IPS-18c (cell line): Measurements from ENCODE around the gene IPO4.

Experiments
- H3K4me3 ChIP-seq: 2 replicates; pipeline ENCODE4 v1.7.0; 2013; ENCODE audit warnings: low read depth, mild to moderate bottlenecking, low read length, moderate library complexity; ENCODE audit not compliant: insufficient read depth
- H3K9me3 ChIP-seq: one replicate; pipeline ENCODE4 v1.6.1; 2013; ENCODE audit warnings: mild to moderate bottlenecking, low read length, moderate library complexity; ENCODE audit not compliant: control insufficient read depth, insufficient read depth

The IPO4 gene

GRCh38 chr14:24145690-24146452 is 42.7 kb downstream of the IPO4 start:
- peak overlapping the region; percentile 66 for H3K4me3 ChIP-seq
- no peaks in the 10 kb centered on the region for H3K9me3 ChIP-seq

- Histone ChIP-seq H3K4me3 (peak overlapping the region; percentile 66; the same call in 1 of the 2 replicates), H3K9me3 (no peaks in the 10 kb centered on the region)
These were observed 43.4 kb downstream of the IPO4 start for GRCh38 chr14:24145219-24145618.

GRCh38 chr14:24144451-24144850 is 44.2 kb downstream of the IPO4 start:
- Histone ChIP-seq H3K9me3 (no peaks in the 10 kb centered on the region), H3K4me3 (no peak overlapping the region)

GRCh38 chr14:24143511-24143910 is 45.1 kb downstream of the IPO4 start:
- Histone ChIP-seq H3K9me3 (no peaks in the 10 kb centered on the region), H3K4me3 (no peak overlapping the region)

GRCh38 chr14:24141097-24141880 is 47.3 kb downstream of the IPO4 start, which contains the start of gene EMC9:
Gene EMC9 (minus strand): TSS chr14:24141591. CDS start chr14:24141304, 287 bp downstream.
- no peaks in the 10 kb centered on the region for H3K9me3 ChIP-seq
- peak within 1 kb of the TSS; percentile 73 for H3K4me3 ChIP-seq

- Histone ChIP-seq H3K4me3 (peak overlapping the region; percentile 15), H3K9me3 (no peaks in the 10 kb centered on the region)
These were observed 49.2 kb downstream of the IPO4 start for GRCh38 chr14:24139272-24139934.

GRCh38 chr14:24138396-24139271 is 50.0 kb downstream of the IPO4 start:
- Histone ChIP-seq H3K9me3 (no peaks in the 10 kb centered on the region), H3K4me3 (no peak overlapping the region)

- no peak overlapping the region; the same call in 1 of the 2 replicates for H3K4me3 ChIP-seq
These were observed 50.9 kb downstream of the IPO4 start for GRCh38 chr14:24137529-24138395.

GRCh38 chr14:24136684-24137528 is 51.7 kb downstream of the IPO4 start:
- Histone ChIP-seq H3K9me3 (no peaks in the 10 kb centered on the region), H3K4me3 (peak overlapping the region; percentile 91)

More at GRCh38 chr14:24137529-24138395, 50.9 kb downstream of the IPO4 start:
- H3K9me3 ChIP-seq: no peaks in the 10 kb centered on the region

GRCh38 chr14:24135834-24136683 is 52.6 kb downstream of the IPO4 start, which contains the start of gene PSME1:
Gene PSME1 (plus strand): TSS chr14:24136194. CDS start chr14:24136263, 69 bp downstream.
- Histone ChIP-seq H3K9me3 (no peaks in the 10 kb centered on the region), H3K4me3 (peak within 1 kb of the TSS; percentile 91)

- Histone ChIP-seq H3K9me3 (no peaks in the 10 kb centered on the region), H3K4me3 (peak overlapping the region; percentile 91)
These were observed 53.1 kb downstream of the IPO4 start for GRCh38 chr14:24135584-24135833.

GRCh38 chr14:24133735-24134134 is 54.9 kb downstream of the IPO4 start:
- Histone ChIP-seq H3K4me3 (no peak overlapping the region), H3K9me3 (no peaks in the 10 kb centered on the region)

GRCh38 chr14:24132976-24133375 is 55.6 kb downstream of the IPO4 start:
- Histone ChIP-seq H3K9me3 (no peaks in the 10 kb centered on the region), H3K4me3 (no peak overlapping the region)

- H3K4me3 ChIP-seq: no peak overlapping the region
These were observed 56.4 kb downstream of the IPO4 start for GRCh38 chr14:24132061-24132685.

More at GRCh38 chr14:24132061-24132685, 56.4 kb downstream of the IPO4 start:
- no peaks in the 10 kb centered on the region for H3K9me3 ChIP-seq
